ENCODE measurements around the gene CRHR2.

CRHR2 gene

DNA sequence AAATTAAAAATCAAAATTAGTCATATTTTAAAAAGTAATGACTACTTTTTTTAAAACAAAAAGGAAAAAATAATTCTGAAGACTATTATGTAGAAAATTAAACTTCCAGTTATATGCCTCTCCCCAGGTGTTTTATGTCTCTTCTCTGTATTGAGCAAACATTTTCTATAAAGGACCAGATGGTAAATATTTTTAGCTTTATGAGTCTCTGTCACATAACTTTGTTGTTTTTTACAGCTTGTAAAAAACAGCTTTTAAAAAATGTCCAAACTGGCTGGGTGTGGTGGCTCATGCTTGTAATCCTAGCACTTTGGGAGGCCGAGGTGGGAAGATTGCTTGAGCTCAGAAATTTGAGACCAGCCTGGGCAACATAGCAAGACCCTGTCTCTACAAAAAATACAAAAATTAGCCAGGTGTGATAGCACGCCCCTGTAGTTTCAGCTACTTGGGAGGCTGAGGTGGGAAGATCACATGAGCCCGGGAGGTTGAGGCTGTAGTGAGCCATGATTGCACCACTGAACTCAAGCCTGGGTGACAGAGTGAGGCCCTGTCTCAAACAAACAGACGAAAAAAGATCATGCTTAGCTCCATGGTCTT lies 64.1 kb downstream of the CRHR2 start:
- peaks cover 96% of the 10 kb centered on the region for H3K36me3 ChIP-seq (ENCODE audit: control insufficient read depth, insufficient read depth, low read length)
- H3K9me3 ChIP-seq (ENCODE audit: control insufficient read depth, insufficient read depth, low read length): no peaks in the 10 kb centered on the region
- H3K4me3 ChIP-seq (ENCODE audit: low read depth, low read length): no peak overlapping the region
- H3K27me3 ChIP-seq (ENCODE audit: control insufficient read depth, insufficient read depth, low read length): no peaks in the 10 kb centered on the region
- H3K4me1 ChIP-seq (ENCODE audit: control insufficient read depth, insufficient read depth, low read length): no peaks in the 10 kb centered on the region
- H3K9ac ChIP-seq (ENCODE audit: low read depth, low read length): no peak overlapping the region
- no peak overlapping the region for H3K27ac ChIP-seq (ENCODE audit: low read depth, low read length)

DNA sequence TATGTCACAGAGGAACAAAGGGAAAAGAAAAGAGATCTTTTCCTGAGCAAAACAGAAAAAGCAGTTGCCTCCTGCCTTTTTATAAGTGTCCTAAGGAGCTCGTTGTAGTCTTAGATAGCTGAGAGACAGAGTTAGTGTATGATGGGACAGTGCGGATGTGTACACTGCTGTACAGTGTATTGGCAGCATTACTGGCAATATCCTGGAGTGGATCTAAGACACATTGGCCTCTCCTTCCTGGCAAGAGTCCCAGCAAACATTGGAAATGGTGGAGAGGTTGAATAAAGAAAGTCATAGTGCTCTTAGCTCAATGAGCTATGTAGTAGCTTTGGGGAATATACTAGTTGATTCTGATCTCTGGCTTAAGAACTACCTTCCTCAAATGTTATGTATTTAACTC lies 64.9 kb downstream of the CRHR2 start:
- H3K36me3 ChIP-seq (ENCODE audit: control insufficient read depth, insufficient read depth, low read length): peaks cover 98% of the 10 kb centered on the region
- H3K9ac ChIP-seq (ENCODE audit: low read depth, low read length): no peak overlapping the region
- H3K4me1 ChIP-seq (ENCODE audit: control insufficient read depth, insufficient read depth, low read length): no peaks in the 10 kb centered on the region
- H3K27me3 ChIP-seq (ENCODE audit: control insufficient read depth, insufficient read depth, low read length): no peaks in the 10 kb centered on the region
- no peaks in the 10 kb centered on the region for H3K9me3 ChIP-seq (ENCODE audit: control insufficient read depth, insufficient read depth, low read length)
- H3K27ac ChIP-seq (ENCODE audit: low read depth, low read length): no peak overlapping the region
- no peak overlapping the region for H3K4me3 ChIP-seq (ENCODE audit: low read depth, low read length)

DNA sequence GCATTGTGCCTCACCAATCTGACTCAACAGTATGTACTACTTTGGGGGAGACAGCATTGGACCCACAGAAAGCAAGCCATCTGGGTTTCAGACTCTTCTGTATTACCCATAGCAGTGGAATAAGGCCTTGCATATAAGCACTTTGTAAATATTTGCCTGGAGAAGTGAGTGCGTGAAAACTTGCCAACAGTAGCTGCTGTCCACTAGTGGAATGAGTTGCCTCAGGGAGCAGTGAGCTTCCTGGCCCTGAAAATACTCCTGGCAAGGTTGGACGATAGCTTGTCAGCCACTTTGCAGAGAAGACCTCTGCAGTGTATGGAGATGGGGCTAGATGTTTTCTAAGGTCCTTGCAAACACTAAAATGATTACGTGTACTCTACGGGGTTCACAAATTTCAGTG lies 65.9 kb downstream of the CRHR2 start:
- H3K9me3 ChIP-seq (ENCODE audit: control insufficient read depth, insufficient read depth, low read length): no peaks in the 10 kb centered on the region
- no peak overlapping the region for H3K4me3 ChIP-seq (ENCODE audit: low read depth, low read length)
- no peak overlapping the region for H3K9ac ChIP-seq (ENCODE audit: low read depth, low read length)
- H3K27ac ChIP-seq (ENCODE audit: low read depth, low read length): no peak overlapping the region
- H3K27me3 ChIP-seq (ENCODE audit: control insufficient read depth, insufficient read depth, low read length): no peaks in the 10 kb centered on the region
- H3K4me1 ChIP-seq (ENCODE audit: control insufficient read depth, insufficient read depth, low read length): no peaks in the 10 kb centered on the region
- peaks cover 96% of the 10 kb centered on the region for H3K36me3 ChIP-seq (ENCODE audit: control insufficient read depth, insufficient read depth, low read length)

- no peak overlapping the region for H3K4me3 ChIP-seq (ENCODE audit: low read depth, low read length)
- no peaks in the 10 kb centered on the region for H3K4me1 ChIP-seq (ENCODE audit: control insufficient read depth, insufficient read depth, low read length)
- H3K27ac ChIP-seq (ENCODE audit: low read depth, low read length): no peak overlapping the region
- no peaks in the 10 kb centered on the region for H3K9me3 ChIP-seq (ENCODE audit: control insufficient read depth, insufficient read depth, low read length)
- no peaks in the 10 kb centered on the region for H3K27me3 ChIP-seq (ENCODE audit: control insufficient read depth, insufficient read depth, low read length)
- H3K9ac ChIP-seq (ENCODE audit: low read depth, low read length): no peak overlapping the region
- H3K36me3 ChIP-seq (ENCODE audit: control insufficient read depth, insufficient read depth, low read length): peaks cover 97% of the 10 kb centered on the region
These were observed 68.6 kb downstream of the CRHR2 start for GRCh38 chr7:30613366-30614325.

DNA sequence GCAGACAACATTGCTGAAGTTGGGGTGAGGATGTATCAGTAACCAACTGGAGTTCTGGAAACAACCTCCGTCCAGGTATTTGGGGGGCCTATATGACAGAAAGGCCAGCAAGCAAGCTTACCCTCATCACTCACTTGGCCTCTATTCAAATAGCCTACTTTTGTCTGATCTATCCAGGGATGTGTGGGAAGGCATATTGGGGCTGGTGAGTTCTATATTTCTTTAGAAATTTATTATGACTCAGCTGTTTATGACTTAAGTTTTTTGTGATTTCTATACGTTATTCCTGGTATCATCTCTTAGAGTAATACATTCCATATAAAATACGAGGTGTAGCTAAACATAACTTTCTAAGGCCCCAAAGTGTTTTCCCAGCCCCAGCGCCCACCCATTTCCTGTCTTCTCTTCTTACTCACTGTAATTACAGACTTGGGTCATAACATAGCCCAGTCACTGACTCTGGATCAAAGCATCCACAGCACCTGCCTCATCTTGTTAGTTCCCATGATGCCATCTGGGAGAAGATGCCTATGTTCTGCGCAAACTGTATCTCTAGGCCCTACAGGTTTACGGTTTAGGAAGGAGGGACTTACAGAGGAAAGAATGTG lies 69.5 kb downstream of the CRHR2 start:
- H3K36me3 ChIP-seq (ENCODE audit: control insufficient read depth, insufficient read depth, low read length): peaks cover 97% of the 10 kb centered on the region
- H3K9me3 ChIP-seq (ENCODE audit: control insufficient read depth, insufficient read depth, low read length): no peaks in the 10 kb centered on the region
- no peak overlapping the region for H3K9ac ChIP-seq (ENCODE audit: low read depth, low read length)
- H3K27ac ChIP-seq (ENCODE audit: low read depth, low read length): no peak overlapping the region
- H3K4me1 ChIP-seq (ENCODE audit: control insufficient read depth, insufficient read depth, low read length): no peaks in the 10 kb centered on the region
- H3K4me3 ChIP-seq (ENCODE audit: low read depth, low read length): no peak overlapping the region
- no peaks in the 10 kb centered on the region for H3K27me3 ChIP-seq (ENCODE audit: control insufficient read depth, insufficient read depth, low read length)

DNA sequence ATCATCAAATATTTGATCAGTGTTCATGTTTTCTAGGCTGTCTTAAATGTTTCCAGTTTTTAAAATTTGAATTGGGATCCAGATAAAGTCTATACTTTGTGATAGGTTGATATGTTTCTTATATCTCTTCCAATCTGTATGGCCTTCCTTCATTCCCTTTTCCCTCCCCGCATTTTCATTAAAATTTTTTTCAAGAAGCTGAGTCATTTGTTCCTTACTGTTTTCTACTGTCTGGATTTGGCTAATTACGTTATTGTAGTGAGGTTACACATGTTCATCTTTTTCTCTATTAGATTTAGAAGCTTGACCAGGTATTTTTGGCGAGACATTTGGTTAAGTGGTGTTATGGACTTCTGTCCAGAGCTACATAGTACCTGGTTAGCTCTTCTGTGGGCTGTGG lies 76.4 kb downstream of the CRHR2 start:
- Histone ChIP-seq H3K36me3 (ENCODE audit: control insufficient read depth, insufficient read depth, low read length) (peaks cover 95% of the 10 kb centered on the region), H3K9ac (ENCODE audit: low read depth, low read length) (no peak overlapping the region), H3K4me1 (ENCODE audit: control insufficient read depth, insufficient read depth, low read length) (no peaks in the 10 kb centered on the region), H3K9me3 (ENCODE audit: control insufficient read depth, insufficient read depth, low read length) (no peaks in the 10 kb centered on the region), H3K4me3 (ENCODE audit: low read depth, low read length) (no peak overlapping the region), H3K27me3 (ENCODE audit: control insufficient read depth, insufficient read depth, low read length) (no peaks in the 10 kb centered on the region), H3K27ac (ENCODE audit: low read depth, low read length) (no peak overlapping the region)

GRCh38 chr7:30604901-30605300 lies 77.4 kb downstream of the CRHR2 start:
- Histone ChIP-seq H3K4me3 (ENCODE audit: low read depth, low read length) (no peak overlapping the region), H3K36me3 (ENCODE audit: control insufficient read depth, insufficient read depth, low read length) (peaks cover 95% of the 10 kb centered on the region), H3K27ac (ENCODE audit: low read depth, low read length) (no peak overlapping the region), H3K9ac (ENCODE audit: low read depth, low read length) (no peak overlapping the region), H3K27me3 (ENCODE audit: control insufficient read depth, insufficient read depth, low read length) (no peaks in the 10 kb centered on the region), H3K9me3 (ENCODE audit: control insufficient read depth, insufficient read depth, low read length) (no peaks in the 10 kb centered on the region), H3K4me1 (ENCODE audit: control insufficient read depth, insufficient read depth, low read length) (no peaks in the 10 kb centered on the region)

All from HUES48 (cell line).